KG1 (cell line): ENCODE data around the gene CYFIP1.
"Not testable (repeated sequence)": the region's sequence is repeated elsewhere in the genome, so short reads cannot be mapped to it uniquely, and the experiment has no call there.

Experiments
- DNase-seq: peaks from one replicate; lab custom pipeline; 2025; lab: John Stamatoyannopoulos, UW

CYFIP1 gene

GRCh38 chr15:22980189-22981050 lies at the start of gene CYFIP1:
Gene CYFIP1, minus strand, starts transcription at chr15:22980368. Its CDS starts 33,083 bp downstream, at chr15:22947285.
- DNase-seq, result no peak

DNA sequence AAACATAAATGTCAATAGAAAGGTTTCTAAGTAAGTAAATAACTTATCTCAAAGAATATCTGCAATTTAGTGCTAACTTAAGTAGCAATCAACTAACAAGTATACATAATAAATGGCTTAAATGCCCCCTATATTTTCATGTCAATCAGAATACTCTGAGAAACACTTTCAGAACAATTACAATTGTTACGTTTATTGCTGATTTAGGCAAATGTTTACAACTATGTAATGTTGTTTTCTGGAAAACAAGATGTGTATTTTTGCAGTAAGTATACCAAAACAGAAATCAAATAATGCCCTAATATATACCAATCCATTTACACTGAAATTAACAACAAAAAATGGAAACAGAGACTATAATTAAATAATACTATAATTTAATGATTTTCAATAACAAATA lies 46.0 kb upstream of the CYFIP1 start:
- DNase-seq, result no peak

GRCh38 chr15:23022156-23022555 lies 42.0 kb upstream of the CYFIP1 start:
- DNase-seq, result no peak

- DNase-seq, result no peak
Measured at GRCh38 chr15:23014394-23015000, 34.3 kb upstream of the CYFIP1 start.

- no peak for DNase-seq
Measured at GRCh38 chr15:23013681-23014080, 33.5 kb upstream of the CYFIP1 start.

- DNase-seq, result not testable (repeated sequence)
Measured at GRCh38 chr15:23012616-23013015, 32.4 kb upstream of the CYFIP1 start.

- DNase-seq, result no peak
Measured at GRCh38 chr15:23003736-23004135, 23.6 kb upstream of the CYFIP1 start.

DNA sequence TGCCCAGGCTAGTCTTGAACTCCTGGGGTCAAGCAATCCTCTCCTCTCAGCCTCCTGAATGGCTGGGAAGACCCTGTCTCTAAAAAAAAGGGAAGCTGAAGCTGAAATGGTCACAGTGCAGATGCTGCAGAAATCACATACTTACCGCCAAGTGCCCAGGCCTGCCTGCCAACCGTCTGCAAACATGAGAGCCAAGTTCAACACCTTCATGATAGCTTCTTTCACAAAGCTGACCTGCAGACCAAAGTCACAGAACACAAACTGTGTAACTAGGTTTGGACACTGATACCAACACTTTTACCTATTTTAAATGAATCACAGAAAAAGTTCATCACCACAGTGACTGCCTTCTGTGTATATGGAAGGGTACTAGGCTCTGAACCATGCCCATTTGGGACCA lies 22.8 kb upstream of the CYFIP1 start:
- DNase-seq, result no peak

DNA sequence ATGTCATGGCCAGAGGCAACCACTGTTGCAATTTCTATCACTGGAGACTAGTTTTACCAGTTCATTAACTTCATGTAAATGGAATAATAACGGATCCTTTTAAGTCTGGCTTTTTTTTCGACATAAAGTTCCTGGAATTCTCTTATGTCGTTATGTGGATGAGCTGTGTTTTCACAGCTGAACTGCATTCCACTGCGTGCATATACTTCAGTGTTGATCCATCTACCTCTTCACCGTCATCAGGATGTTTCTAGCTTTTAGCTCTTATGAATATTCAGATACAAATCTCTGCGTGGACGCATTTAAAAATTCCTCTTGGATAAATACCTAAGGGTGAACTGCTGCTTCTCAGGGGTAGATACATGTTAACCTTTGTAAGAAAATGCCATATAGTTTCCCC lies 15.6 kb upstream of the CYFIP1 start:
- DNase-seq, result no peak

DNA sequence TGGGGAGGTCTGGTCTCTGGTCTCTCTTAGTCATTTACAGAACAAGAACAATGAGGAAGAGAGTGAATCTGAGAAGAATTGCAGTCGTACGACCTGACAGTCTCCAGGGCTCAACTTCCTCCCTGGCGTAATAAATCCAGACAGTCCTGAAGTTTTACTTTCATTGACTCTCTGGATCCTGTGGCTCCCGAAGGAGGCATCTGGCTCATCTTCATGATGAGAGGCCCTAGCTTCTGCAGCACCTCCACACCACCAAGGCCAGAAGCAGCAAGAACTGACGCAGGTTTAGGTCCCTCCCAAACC lies 11.8 kb upstream of the CYFIP1 start:
- DNase-seq, result no peak

- no peak for DNase-seq
Measured at GRCh38 chr15:22989576-22990477, 9.7 kb upstream of the CYFIP1 start.

GRCh38 chr15:22988811-22989210 lies 8.6 kb upstream of the CYFIP1 start:
- no peak for DNase-seq

GRCh38 chr15:22981931-22982330 lies 1.8 kb upstream of the CYFIP1 start:
- not testable (repeated sequence) for DNase-seq

- DNase-seq, result no peak
Measured at GRCh38 chr15:22981051-22981840, 1.1 kb upstream of the CYFIP1 start.

DNA sequence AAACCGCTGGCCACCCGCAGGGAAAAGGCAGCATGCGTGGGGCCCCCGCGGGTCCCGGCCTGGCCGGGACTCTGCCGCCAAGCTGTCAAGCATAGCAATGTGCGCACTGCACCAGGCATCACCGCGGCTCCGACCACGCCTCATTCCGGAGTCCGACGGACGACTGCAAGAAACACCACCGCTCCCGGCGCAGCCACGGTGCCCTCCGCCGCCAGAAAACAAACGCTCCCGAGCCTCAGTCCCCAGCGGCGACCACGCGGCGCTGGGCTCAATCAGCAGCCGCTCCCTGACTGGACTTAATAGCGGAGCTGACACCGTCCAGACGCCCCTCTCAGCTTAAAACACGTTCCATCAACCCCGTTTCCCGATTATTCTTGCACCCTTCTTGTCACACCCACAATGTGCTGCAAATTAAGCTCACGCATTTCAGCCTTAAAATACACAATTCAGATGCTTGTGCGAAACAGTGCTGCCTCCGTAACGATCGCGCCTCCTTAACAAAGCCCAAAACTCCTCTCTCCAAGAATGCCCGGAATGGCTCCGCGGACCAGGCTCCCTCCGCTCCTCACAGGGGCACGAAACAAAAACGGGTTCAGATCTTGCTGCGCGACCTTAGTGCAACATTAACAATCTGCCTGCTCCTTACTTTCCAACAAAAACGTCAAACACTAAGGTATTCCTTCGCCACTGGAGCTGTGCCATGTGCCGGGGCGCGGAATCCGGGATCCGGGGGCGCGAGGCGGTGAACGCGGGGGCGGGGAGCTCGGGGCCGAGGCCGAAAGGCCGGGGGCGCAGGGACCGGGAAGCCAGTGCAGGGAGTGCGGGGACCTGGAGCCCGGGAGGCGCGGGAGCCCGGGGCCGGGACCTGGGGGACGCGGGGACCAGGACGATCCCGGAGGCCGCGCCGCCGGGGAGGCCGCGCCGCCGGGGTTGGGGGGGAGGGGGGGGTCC lies 655 bp downstream of the CYFIP1 start:
- peak; percentile 44 for DNase-seq

DNA sequence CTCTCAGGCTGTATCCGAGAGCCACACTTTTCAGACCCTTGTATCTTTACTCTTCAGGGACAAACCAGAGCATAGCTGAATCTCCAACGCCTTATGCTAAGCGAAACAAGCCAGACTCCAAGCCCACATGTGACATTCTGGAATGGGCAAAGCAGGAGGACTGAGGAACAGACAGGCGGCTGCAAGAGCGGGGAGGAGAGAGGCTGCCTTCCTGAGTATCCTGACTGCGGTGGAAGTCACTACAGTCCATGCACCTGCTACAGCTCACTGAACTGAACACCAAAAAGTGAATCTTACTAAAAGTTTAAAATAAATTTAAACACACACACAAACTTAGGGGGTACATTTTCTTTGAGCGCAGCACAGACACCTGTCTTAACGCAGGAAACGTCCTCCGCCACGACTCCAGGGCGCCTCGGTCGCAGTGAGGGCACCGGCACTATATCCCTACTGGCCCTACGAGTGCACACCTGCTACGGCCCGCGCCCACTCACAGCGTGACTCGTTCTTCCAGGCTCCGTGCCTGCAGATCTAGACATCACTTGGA lies 1.4 kb downstream of the CYFIP1 start:
- no peak for DNase-seq

DNA sequence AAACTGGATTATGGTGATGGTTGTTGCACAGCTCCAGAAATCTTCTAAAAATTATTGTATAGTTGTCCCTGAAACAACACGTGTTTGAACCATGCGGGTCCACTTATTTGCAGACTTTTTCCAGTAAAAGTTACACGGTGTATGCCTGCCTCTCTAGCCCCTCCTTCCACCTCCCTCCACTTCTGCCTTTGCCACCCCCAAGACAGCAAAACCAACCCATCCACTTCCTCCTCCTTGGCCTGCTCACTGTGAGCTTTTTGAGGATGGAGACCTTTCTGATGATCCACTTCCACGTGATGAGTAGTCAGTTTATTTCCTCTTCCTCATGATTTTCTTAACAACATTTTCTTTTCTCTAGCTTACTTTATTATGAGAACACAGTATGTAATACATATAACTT lies 5.4 kb downstream of the CYFIP1 start:
- peak; percentile 34 for DNase-seq

DNA sequence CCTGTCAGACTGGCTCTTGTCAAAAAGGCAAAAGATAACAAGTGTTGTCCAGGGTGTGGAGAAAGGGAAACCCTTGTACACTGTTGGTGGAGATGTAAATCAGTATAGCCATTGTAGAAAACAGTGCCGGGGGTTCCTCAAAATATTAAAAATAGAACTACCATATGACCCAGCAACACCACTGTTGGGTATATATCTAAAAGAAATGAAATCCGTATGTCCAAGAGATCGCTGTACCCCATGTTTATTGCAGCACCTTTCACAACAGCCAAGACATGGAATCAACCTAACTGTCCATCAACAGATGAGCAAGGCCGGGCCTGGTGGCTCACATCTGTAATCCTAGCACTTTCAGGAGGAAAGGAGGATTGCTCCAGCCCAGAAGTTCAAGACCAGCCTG lies 6.2 kb downstream of the CYFIP1 start:
- DNase-seq, result no peak

- DNase-seq, result peak; percentile 65
Measured at GRCh38 chr15:22973286-22973685, 6.9 kb downstream of the CYFIP1 start.

GRCh38 chr15:22969489-22969888 lies 10.7 kb downstream of the CYFIP1 start:
- no peak for DNase-seq
